Choroid plexus epithelial cell (primary cell): ENCODE results near the gene PRRC2B.

Experiments used
- DNase-seq: peaks from one replicate; pipeline ENCODE4 v3.0.0-alpha.2; 2010; ENCODE audit warnings: low read depth
- H3K4me3 ChIP-seq: 2 replicates; pipeline ENCODE4 v1.5.1; 2011; ENCODE audit warnings: low read depth, mild to moderate bottlenecking, control low read depth, low read length, moderate library complexity
- CTCF ChIP-seq: conservative IDR thresholded peaks from 2 replicates; pipeline ENCODE4 v1.5.1; 2011; ENCODE audit warnings: low read depth, mild to moderate bottlenecking, control low read depth, inconsistent platforms, low read length, moderate library complexity

Gene PRRC2B

GRCh38 chr9:131398204-131398603 lies 4.3 kb downstream of the PRRC2B start:
- no peak for TF ChIP-seq CTCF
- H3K4me3 ChIP-seq, result no peak overlapping the region
- peak; percentile 27 for DNase-seq

GRCh38 chr9:131399972-131400371 lies 6.1 kb downstream of the PRRC2B start:
- no peak for TF ChIP-seq CTCF

GRCh38 chr9:131400627-131401026 lies 6.7 kb downstream of the PRRC2B start:
- H3K4me3 ChIP-seq, result no peak overlapping the region
- TF ChIP-seq CTCF, result no peak
- DNase-seq, result no peak

More at GRCh38 chr9:131399972-131400371, 6.1 kb downstream of the PRRC2B start:
- H3K4me3 ChIP-seq, result no peak overlapping the region
- peak; percentile 44 for DNase-seq

GRCh38 chr9:131402073-131402472 lies 8.2 kb downstream of the PRRC2B start:
- no peak for TF ChIP-seq CTCF
- DNase-seq, result no peak
- no peak overlapping the region for H3K4me3 ChIP-seq

GRCh38 chr9:131402738-131403492 lies 9.0 kb downstream of the PRRC2B start:
- no peak for TF ChIP-seq CTCF
- DNase-seq, result peak; percentile 88
- H3K4me3 ChIP-seq, result no peak overlapping the region

GRCh38 chr9:131403493-131403773 lies 9.5 kb downstream of the PRRC2B start:
- DNase-seq, result no peak
- H3K4me3 ChIP-seq, result no peak overlapping the region
- TF ChIP-seq CTCF, result no peak

- no peak for DNase-seq
- TF ChIP-seq CTCF, result no peak
- no peak overlapping the region for H3K4me3 ChIP-seq
Measured at GRCh38 chr9:131404581-131404980, 10.7 kb downstream of the PRRC2B start.
